ENCODE results near the gene SPECC1L.

DNA sequence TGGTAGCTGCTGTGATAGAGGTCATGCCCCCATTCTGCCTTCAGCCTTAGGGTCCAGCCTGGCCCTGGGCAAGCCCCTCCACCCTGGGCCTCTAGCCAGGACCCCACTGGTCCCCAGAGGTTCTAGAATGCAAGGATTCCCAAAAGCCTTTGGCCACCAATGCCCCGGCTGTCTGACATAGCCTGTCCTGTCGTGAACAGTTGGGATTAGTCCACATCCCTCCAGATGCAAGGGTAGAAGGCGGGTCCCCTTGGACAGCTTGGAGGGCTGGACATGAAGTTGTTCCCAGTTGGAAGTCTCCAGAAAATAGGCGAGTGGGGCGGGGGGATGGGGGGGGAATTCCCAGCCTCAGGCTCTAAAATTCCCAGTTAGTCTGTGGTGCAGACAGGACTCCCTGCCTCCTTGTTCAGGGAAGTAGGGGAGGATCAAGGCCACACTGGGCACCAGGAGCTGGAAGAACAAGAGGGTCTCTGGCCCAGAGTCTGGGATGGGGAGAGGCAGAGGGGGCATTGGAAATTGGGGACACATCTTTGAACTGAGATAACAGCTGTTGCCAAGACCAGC lies 151.6 kb downstream of the SPECC1L start:
- TF ChIP-seq SIN3A (IDR thresholded peaks at IDR 0.05; ENCODE audit: borderline replicate concordance, insufficient read depth, low read length): no peak
- no peak for TF ChIP-seq TAF1 (IDR thresholded peaks at IDR 0.05; ENCODE audit: borderline replicate concordance, insufficient read depth, low read length)
- no peak for TF ChIP-seq POLR2AphosphoS5 (IDR thresholded peaks at IDR 0.05; ENCODE audit: low read depth, low read length)
- TF ChIP-seq, protein P1, sequence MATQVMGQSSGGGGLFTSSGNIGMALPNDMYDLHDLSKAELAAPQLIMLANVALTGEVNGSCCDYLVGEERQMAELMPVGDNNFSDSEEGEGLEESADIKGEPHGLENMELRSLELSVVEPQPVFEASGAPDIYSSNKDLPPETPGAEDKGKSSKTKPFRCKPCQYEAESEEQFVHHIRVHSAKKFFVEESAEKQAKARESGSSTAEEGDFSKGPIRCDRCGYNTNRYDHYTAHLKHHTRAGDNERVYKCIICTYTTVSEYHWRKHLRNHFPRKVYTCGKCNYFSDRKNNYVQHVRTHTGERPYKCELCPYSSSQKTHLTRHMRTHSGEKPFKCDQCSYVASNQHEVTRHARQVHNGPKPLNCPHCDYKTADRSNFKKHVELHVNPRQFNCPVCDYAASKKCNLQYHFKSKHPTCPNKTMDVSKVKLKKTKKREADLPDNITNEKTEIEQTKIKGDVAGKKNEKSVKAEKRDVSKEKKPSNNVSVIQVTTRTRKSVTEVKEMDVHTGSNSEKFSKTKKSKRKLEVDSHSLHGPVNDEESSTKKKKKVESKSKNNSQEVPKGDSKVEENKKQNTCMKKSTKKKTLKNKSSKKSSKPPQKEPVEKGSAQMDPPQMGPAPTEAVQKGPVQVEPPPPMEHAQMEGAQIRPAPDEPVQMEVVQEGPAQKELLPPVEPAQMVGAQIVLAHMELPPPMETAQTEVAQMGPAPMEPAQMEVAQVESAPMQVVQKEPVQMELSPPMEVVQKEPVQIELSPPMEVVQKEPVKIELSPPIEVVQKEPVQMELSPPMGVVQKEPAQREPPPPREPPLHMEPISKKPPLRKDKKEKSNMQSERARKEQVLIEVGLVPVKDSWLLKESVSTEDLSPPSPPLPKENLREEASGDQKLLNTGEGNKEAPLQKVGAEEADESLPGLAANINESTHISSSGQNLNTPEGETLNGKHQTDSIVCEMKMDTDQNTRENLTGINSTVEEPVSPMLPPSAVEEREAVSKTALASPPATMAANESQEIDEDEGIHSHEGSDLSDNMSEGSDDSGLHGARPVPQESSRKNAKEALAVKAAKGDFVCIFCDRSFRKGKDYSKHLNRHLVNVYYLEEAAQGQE (IDR thresholded peaks at IDR 0.05; ENCODE audit: insufficient read depth in 1 of 2, low read depth in 2 of 2, low read length in 2 of 2): no peak
- TF ChIP-seq FOXP2 (optimal IDR thresholded peaks at IDR 0.05; ENCODE audit: borderline replicate concordance, extremely low read depth, extremely low read length, insufficient read depth): no peak
